ENCODE data around the gene ACKR3. TPM values are rescaled to one million over a fixed set of nuclear protein-coding genes. Genes with fewer than 3 reads are reported as not detected.

ACKR3 gene
- total and polyA plus RNA-seq, 3 donors from 2014 or later = 22.8 to 52.8 (median 35.5) TPM

GRCh38 chr2:236575510-236575909 lies 5.9 kb downstream of the ACKR3 start:
- intact Hi-C loops (cut with DNase I; ENCODE audit: low total_unique reads) = no loop called here
- Histone ChIP-seq H3K27me3 (no peaks in the 10 kb centered on the region), H3K9me3 (no peaks in the 10 kb centered on the region), H3K36me3 (ENCODE audit: low read depth, missing control alignments) (no peaks in the 10 kb centered on the region), H3K4me1 (peaks cover 24% of the 10 kb centered on the region), H3K27ac (no peak overlapping the region), H3K4me3 (no peak overlapping the region)
- TF ChIP-seq CTCF (IDR thresholded peaks at IDR 0.05) (no peak), POLR2A (IDR thresholded peaks at IDR 0.05) (no peak)
- DNase-seq = no peak
- WGBS, 2 donors = 85 to 89% methylated on average over 11 of the region's 11 CpGs

GRCh38 chr2:236576087-236576486 lies 6.5 kb downstream of the ACKR3 start:
- Histone ChIP-seq H3K4me3 (no peak overlapping the region), H3K27me3 (no peaks in the 10 kb centered on the region), H3K27ac (no peak overlapping the region), H3K4me1 (peaks cover 18% of the 10 kb centered on the region), H3K9me3 (no peaks in the 10 kb centered on the region), H3K36me3 (ENCODE audit: low read depth, missing control alignments) (no peaks in the 10 kb centered on the region)
- 82 to 94% methylated on average over 5 to 8 of the region's 8 CpGs for WGBS, 2 donors
- intact Hi-C loops (cut with DNase I; ENCODE audit: low total_unique reads) = no loop called here
- DNase-seq = no peak
- no peak for TF ChIP-seq POLR2A (IDR thresholded peaks at IDR 0.05)
- TF ChIP-seq CTCF (IDR thresholded peaks at IDR 0.05) = no peak

- DNase-seq = no peak
- Histone ChIP-seq H3K4me1 (peaks cover 11% of the 10 kb centered on the region), H3K27me3 (no peaks in the 10 kb centered on the region), H3K27ac (no peak overlapping the region), H3K9me3 (no peaks in the 10 kb centered on the region), H3K36me3 (ENCODE audit: low read depth, missing control alignments) (no peaks in the 10 kb centered on the region), H3K4me3 (no peak overlapping the region)
- intact Hi-C loops (cut with DNase I; ENCODE audit: low total_unique reads) = no loop called here
- 96 to 97% methylated on average over 11 of the region's 11 CpGs for WGBS, 2 donors
- TF ChIP-seq CTCF (IDR thresholded peaks at IDR 0.05) (no peak), POLR2A (IDR thresholded peaks at IDR 0.05) (no peak)
Measured at GRCh38 chr2:236576953-236577352, 7.3 kb downstream of the ACKR3 start.

GRCh38 chr2:236577481-236578410 lies 8.1 kb downstream of the ACKR3 start:
- 81 to 89% methylated on average over 16 to 22 of the region's 22 CpGs for WGBS, 2 donors
- intact Hi-C loops (cut with DNase I; ENCODE audit: low total_unique reads) = no loop called here
- Histone ChIP-seq H3K36me3 (ENCODE audit: low read depth, missing control alignments) (no peaks in the 10 kb centered on the region), H3K27ac (no peak overlapping the region), H3K4me3 (no peak overlapping the region), H3K27me3 (no peaks in the 10 kb centered on the region), H3K9me3 (no peaks in the 10 kb centered on the region), H3K4me1 (peaks cover 4% of the 10 kb centered on the region)
- TF ChIP-seq CTCF (IDR thresholded peaks at IDR 0.05) = no peak
- TF ChIP-seq POLR2A (IDR thresholded peaks at IDR 0.05) = no peak
- no peak for DNase-seq

Data from testis (tissue), 3 donors.